ELR (cell line): ENCODE data around the gene TEKTIP1.
A peak's percentile ranks its signal among the peaks of the same experiment; 100 is the strongest.

Experiments used
- DNase-seq: peaks from one replicate; pipeline ENCODE4 v3.0.0-alpha.2; 2015; ENCODE audit warnings: low read depth

The TEKTIP1 gene

DNA sequence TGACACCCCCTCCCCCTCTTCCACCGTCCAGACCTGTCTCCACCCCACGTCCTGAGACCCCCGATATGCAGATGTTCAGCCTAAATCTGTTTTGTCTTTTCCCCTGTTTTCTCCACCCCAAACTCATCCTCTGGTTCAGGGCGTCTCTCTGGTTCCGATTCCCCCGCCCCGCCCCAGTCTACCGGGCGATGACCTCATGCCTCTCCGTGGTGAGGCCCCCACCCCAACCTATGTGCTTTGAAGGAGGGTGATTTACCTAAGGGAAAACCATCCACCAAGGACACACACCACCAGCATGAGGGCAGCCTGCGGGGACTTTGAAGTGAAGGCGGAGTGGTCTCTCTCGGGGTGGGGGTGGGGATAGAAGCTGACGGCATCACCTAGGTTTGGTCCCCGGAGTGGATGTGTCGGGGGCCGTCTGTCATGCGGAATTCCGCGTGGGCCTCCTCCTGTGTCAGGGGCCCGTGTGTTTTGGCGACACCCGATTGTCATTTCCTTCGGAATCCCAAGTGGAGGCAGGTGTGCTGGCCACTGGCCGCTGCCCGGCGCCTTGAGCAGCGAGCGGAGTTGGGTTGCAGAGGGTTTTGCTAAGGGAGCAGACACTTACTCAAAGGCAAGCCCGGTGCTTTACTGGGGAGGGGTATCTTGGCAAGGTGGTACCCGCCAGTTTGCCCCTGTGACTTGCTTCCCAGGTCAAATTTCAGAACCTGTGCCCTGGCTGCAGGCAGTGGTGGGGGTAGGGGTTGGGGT, 31.4 kb upstream of the TEKTIP1 start:
- DNase-seq, result peak; percentile 42

DNA sequence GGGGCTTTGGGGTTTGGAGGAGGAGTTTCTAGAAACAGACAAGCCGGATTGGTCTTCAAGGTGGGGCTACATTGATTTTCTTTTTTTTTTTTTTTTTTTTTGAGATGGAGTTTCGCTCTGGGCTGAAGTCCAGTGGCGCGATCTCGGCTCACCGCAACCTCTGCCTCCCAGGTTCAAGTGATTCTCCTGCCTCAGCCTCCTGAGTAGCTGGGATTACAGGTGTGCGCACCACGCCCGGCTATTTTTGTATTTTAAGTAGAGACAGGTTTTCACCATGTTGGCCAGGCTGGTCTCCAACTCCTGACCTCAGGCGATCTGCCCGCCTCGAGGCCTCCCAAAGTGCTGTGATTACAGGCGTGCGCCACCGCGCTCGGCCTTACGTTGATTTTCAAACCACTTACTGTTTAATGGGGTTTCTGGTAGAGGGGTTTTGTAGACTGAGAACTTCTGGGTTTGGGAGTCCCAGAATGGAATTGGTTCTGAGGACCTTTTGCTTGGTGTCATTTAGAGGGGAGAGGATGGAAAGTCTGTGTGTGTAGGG, 30.8 kb upstream of the TEKTIP1 start:
- peak; percentile 19 for DNase-seq

DNA sequence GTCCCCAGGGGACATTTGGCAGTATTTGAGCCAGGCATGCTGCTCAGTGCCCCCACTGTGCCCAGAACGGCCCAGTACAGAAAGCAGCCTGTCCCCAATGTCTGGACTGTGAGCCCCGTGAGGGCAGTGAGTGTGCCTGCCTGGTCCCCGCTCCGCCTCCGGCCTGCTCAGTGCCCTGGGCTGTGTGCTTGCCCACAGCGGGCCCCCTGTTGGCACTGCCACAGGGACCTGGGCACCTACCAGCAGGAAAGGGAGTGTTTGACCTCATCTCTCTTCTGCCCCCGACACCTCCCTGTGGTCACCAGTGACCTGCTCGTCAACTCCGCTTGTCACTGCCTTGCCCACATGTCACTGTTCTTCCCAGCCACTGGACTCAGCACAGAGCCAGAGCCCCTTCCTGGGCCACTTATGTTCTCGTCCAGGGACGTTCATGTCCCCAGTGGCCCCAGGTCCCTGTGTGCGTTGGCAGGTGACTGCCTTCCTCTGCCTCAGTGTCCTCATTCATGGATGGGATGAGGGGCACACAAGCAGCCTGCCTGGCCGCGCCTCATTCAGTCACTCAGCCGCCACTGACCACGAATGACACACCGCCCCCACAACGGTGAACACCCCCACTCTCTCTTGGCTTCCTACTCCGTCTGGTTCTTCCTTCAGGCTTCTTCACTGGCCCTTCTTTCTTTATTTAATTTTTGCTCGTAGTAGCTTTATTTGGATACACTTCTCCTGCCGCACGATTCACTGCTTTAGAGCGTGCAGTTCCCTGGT, 30.0 kb upstream of the TEKTIP1 start:
- DNase-seq, result peak; percentile 55

DNA sequence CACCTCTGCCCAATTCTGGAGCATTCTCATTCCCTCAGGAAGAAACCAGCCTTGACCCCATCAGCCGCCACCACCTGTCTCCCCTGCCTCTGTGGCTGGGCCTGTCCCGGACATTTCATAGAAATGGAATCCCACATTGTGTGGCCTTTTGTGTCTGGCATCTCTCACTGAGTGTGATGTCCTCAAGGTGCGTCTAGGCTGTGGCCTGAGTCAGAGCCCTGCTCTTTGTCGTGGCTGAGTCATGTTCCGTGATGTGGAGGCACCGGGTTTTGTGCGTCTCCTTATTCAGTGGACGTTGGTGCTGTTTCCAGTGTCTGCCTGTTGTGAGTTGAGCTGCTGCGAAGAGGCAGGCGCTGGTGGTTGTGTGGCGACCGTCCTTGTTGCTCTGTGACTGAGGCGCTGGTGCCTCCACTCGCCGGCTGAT, 29.4 kb upstream of the TEKTIP1 start:
- DNase-seq, result peak; percentile 89

DNA sequence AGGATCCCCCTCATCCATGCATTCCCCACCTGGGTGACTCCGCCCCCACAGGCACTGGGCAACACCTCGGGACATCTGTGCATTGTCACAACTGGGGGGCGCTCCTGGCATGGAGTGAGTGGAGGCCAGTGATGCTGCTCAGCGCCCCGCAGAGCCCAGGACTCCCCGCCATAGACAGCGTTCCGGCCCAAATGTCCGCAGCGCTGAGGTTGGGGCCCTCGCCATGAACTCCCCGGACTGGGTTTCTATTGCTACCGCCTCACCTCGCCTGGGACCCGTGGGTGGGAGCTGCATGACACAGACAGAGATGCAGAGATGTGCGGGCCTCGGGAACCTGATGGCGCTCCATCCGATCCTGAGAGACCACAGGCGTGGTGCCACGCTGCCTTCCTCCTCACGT, 28.2 kb upstream of the TEKTIP1 start:
- no peak for DNase-seq

DNA sequence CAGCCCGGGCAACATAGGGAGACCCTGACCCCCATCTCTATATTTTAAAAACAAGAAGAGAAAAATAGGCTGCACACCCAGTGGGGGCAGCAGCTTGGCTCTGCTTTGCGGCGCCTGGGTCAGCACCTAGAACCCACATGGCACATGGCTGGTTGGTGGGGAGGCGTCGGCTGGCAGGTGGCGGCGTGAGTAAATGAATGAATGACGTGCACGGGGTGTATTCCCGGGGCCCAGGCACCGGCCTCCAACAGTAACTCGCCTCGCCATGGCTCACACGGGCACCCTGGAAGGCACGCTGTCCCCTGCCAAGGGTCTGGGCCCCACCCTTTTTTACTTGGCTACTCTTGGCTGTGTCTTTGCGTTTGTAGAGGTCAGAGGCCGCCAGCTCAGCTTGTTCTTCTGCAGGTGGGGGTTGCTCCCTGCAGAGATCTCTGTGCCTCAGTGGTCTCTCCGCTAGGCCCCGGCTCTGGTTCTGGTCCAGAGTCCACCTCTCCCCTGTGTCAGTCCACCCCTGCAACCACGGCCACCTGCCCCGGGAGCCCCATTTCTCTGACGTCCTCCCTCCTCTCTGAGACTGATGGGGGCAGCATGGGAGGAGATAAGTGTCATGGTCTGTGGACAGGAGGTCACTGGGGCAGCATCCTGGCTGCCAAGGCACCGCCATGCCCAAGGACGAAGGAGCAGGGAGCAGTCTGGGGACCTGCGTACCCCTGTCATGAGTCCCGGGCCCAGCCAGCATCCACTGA, 27.3 kb upstream of the TEKTIP1 start:
- DNase-seq, result no peak

DNA sequence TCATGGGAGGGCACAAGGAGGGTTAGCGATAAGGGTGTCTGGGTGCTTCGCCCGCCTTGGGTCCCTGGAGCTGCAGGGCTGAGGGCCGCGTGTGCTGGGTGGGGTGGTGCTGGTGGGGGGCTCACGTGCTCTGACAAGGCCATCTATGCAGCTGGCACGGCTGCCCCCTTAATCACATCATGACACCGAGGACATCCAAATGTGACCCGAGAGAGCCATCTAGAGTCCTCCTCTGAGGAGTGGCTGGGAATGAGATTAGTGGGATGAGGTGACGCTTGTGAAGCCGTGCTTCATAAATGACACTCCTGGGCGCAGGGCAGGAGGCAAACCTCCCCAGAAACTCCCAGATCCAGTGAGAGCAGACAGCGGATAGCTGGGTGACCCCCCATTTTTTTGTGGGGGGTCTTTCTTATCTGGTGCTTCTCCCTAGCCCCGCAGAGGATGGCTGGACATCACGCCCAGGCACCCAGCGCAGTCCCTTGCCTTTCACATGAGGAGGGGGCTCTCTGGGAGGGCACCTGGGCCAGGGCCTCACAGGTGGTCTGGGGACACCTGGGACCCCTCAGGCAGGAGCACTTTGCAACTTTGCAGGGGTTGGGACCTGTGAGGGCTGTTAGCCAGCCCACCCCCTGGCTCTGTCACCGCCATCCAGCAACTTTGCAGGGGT, 26.3 kb upstream of the TEKTIP1 start:
- no peak for DNase-seq

DNA sequence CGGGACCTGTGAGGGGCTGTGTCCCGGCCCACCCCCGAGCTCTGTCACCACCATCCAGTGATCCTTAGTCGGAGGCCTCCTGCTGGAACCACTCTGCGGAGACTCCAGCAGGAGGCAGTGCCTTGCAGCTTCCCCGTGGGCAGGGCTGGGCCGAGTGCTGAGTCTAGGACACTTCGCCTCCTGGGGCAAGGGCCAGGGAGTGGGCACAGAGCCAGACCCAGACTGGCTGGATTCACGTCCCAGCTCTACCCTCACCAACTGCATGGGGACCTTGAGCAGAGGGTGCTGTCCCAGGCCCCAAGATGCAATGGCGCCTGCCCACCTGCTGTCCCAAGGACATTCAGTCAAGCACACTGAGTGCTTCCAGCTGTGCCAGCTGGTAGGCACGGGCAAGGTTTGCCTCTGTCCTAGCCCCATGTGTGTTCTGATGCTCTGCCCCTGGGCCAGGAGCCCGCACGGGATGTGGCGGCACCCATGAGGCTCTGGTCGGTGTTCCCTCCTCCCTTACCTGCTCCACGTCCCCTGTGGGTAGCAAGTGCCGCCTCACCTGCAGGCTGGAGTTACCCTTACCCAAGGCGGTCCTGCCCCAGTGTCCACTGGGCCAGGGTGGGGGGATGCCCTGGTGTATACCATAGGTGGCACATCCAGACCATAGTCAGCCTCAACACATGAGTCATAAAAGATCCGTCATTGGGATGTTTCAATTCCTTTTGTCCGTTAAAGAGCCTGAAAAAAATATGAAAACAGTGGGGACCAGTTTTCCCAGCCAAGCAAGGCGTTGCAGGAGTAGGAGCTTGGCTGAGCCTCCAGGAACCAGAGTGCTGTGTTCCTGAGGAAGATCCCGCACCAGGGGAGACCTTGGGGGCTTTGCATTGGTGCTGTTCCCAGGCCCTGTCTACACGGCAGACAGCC, 25.5 kb upstream of the TEKTIP1 start:
- peak; percentile 56 for DNase-seq

DNA sequence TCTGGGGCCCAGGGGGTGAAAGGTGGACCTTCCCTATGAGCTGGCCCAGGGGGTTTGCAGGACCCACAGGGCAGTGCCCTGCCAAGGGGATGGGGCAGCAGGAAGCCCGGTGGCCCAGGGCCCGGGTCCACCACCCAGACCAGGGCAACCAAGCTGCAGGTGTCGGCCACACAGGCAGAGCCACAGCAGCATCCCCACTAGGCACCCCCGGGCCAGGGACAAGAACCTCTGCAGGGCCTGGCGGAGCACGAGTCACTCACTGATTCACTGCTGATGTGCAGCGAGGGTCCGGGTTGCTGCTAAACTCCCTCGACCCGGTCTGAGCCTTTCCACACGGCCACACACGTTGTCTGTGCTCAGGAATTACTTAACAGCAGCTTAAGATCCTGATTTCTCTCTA, 24.0 kb upstream of the TEKTIP1 start:
- DNase-seq, result peak; percentile 41

DNA sequence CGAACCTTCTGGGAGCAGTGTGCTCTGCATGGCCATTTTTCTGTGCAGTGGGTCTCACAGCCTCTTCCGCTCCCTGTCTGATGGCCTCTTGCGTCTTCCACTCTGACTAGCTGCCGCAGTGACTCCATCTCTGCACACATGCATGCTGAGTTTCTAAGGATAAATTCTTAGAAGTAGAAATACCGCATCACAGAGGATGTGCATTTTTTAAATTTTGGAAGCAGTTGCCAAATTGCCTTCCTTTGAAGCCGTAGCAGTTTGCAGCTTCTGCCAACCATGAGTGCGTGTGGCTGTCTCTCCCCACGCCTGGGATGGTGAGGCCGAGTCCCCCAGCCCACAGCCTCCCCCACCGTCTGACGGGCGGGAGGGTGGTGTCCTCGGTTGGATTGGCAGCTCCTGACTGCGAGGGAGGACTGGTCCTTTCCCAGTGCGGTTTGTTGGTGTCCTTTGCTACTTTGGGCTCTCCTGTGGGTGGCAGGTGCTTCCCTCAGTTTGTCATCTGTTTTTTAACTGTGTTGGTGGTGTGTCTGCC, 23.0 kb upstream of the TEKTIP1 start:
- DNase-seq, result no peak

DNA sequence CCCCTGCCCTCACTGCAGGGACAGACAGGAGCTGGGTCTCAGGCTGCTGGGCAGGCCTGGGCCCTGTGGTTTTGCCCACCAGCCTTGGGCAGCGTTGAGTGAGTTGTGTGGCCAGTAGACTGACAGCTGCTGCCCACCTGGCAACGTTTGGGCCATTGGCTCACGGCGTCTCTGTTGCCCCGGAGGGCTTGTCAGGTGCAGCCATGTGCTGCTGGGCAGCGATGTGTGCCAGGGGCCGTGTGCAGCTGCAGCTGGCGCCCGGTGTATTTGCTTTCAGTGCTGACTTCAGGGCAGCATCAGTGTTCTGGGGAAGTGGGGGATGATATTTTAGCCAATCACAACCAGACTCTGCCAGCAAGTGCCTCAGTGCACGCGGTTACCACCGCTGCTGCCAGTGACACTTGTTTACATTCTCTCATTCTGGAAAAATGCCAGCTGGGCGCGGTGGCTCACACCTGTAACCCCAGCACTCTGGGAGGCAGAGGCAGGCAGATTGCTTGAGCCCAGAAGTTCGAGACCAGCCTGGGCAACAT, 22.2 kb upstream of the TEKTIP1 start:
- no peak for DNase-seq

DNA sequence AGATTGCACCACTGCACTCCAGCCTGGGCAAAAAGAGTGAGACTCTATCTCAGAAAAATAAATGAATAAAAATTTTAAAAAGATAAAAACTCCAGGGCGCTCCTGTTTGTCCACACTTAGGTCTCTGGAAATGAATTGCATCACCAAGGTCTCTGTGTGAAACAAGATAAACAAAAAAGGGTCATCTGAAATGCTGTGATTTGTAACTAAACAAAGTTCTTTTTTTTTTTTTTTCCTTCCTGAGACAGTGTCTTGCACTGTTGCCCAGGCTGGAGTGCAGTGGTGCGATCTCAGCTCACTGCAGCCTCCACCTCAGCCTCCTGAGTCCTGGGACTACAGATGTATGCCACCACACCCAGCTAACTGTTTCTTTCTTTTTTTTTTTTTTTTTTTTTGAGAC, 21.3 kb upstream of the TEKTIP1 start:
- no peak for DNase-seq

DNA sequence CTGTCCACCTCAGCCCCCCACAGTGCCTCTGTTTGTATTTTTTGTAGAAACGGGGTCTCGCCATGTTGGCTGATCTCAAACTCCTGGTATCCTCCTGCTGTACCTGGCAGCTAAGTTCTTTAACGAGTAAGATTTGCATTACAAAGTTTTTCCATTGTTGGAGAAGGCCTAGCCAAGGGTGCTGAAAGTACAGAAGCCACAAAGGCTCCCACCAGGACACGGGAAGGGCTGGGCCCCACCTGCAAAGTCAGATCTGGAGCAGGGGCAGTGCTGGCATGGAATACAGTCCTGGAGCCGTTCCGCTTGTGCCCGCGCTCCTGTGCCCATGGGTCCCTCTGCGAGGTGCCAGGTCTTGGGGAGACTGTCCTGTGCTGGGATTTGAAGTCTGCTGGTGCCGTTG, 20.7 kb upstream of the TEKTIP1 start:
- no peak for DNase-seq

DNA sequence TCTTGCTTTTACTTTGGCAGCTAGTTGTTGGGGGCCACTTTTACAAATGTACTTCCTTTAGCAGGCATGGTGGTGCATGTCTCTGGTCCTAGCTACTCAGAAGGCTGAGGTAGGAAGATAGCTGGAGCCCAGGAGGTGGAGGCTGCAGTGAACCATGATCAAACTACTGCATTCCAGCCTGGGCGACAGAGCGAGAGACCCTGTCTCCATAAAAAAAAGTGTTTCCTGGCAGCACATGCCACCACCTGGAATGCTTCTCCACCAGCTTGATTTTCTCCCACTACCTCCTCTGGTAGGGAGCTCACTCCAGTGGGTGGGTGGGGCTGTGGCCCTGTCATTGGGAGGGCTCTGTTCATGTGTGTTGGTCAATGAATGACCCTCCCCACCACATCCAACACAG, 20.3 kb upstream of the TEKTIP1 start:
- DNase-seq, result no peak

DNA sequence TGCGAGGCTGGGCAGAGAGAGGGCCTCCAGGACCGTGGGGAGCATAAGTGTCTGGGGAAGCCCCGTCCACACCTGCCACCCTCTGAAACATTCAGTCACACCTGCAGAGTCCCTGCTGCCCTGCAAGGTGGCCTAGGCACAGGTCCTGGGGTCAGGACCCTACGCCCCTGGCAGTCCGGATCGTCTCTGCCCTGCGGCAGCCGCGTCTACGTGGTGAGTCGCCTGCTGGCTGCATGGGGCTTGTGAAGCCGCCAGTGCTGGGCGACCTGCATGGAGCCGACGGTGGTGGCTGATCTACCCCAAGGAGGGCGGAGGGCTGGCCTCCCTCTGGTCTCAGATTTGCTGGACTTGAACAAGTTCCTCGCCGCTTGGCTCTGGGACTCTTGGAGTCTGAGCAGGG, 19.8 kb upstream of the TEKTIP1 start:
- no peak for DNase-seq

DNA sequence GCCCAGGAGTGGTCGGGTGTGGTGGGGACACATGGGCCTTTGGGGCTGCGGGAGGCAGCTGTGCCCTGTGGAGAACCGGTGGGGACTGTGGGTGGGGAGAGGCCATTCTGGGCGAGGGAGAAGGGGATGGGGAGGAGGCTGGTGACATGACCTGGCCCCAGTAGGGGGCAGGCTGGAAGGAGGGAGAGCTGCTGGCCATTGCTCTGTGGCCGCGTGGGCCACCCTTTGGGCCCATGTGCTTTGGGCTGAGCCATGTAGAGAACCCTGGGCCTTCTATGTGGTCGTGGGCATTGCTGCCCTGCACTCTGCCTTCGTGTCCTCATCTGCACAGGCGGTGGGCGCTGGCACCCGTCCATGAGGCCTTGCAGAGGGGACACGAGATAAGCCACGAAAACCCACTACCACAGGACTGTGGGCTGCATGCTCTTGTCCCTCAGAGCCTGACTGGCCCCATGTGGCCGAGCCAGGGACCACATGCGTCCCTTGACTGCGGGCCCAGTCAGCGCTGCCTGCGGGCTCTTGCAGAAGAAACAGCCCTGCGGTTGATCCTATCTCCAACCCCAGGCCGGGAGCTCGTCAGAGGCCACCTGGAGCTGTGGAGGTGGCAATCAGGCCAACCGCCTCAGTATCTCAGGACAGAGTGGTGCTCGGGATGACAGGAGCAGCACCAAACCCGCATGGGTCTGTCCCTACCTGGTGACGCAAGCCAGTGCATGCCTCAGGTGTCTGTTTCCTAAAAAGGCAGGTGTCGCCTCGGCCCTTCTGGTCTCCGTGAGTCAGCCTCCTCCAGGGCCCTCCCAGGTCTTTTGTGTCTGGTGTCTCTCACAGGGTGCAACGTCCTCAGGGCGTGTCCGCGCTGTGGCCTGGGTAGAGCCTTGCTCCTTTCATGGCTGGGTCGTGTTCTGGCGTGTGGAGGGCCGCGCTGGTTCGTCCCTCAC, 18.5 kb upstream of the TEKTIP1 start:
- DNase-seq, result no peak

DNA sequence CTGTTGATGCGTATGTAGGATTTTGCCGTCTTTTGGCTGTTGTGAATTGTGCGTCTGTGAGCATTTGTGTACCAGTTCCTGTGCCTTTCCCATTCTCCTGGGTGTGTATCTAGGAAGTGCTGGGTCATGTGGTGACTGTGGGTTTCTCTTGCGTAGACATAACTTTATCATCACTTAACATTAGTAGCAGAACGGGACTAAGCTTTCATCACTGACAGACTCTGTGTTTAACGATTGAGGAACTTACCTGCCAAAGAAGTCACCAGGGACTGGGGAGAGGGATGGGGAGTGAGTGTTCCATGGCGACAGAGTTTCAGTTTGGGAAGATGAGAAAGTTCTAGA, 17.9 kb upstream of the TEKTIP1 start:
- DNase-seq, result no peak

DNA sequence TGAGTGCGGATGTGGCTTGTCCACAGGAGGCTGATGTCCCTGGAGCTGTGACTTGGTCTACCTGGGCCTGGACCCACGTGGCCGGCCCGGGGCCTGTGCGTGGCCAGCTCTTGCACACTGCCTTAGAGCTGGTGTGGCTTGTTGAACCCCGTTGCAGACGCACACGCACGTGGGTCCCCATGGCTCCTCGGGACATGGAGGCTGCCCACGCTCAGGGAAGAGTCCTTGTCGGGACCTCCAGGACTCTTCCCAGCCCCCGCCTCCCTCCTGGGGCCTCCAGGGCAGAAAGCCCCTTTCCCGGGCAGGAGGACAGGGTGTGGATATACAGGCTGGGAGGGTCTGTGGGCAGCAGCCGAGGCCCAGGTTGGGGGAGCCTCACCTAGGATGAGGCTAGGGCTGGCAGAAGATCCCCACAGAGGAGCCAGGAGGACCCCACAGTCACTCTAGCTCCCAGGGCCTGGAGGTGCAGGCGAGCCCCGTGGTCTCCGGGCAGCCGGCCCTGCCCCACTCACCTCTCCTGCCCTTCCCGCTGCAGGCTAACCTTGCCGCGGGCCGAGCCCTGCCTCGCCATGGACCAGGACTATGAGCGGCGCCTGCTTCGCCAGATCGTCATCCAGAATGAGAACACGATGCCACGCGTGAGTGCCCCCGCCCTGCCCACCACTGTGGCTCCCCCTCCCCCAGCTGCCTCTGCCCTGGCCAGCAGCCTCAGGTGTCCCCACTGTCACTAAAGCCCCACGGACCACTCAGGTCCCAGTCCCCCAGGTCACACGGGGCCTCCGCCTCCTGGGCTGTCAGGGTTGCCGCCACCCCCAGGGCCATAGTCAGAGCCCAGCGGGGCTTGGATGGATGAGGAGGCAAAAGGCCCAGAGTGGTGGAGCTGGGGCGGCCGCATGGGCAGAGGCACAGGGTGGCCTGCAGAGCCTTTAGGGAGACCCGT, 16.3 kb upstream of the TEKTIP1 start:
- DNase-seq, result no peak
